ENCODE results near the gene RTN4RL1. TPM values are rescaled to one million over a fixed set of nuclear protein-coding genes. Genes with fewer than 3 reads are reported as not detected.

Gene RTN4RL1
- total RNA-seq, 3 donors from 2014 or later (not counting 1 experiment from before 2014, with no cell fraction given) = 0.15 to 0.23 TPM; not detected in 1

- no peaks in the 10 kb centered on the region for H3K9me3 Mint-ChIP-seq
- H3K4me1 Mint-ChIP-seq = peaks cover 10 to 27% of the 10 kb centered on the region in 2 donors
- no peak for ATAC-seq
- no peaks in the 10 kb centered on the region for H3K9me3 ChIP-seq (ENCODE audit: control insufficient read depth, insufficient read depth, low read length)
- peaks cover 31% of the 10 kb centered on the region for H3K36me3 ChIP-seq (ENCODE audit: control insufficient read depth, insufficient read depth, low read length)
- H3K27me3 Mint-ChIP-seq (ENCODE audit: low read depth in 2 of 2) = no peaks in the 10 kb centered on the region
- H3K27me3 ChIP-seq (ENCODE audit: control insufficient read depth, insufficient read depth, low read length) = no peaks in the 10 kb centered on the region
- H3K4me3 Mint-ChIP-seq = no peak overlapping the region
- no peak overlapping the region for H3K27ac Mint-ChIP-seq
- no peak for DNase-seq
- no peak overlapping the region for H3K27ac ChIP-seq (ENCODE audit: low read length)
- intact Hi-C loops (cut with micrococcal nuclease) = no loop called here
- 83% methylated on average over 6 of the region's 6 CpGs for WGBS (ENCODE audit: insufficient coverage)
- no peak overlapping the region for H3K4me3 ChIP-seq (ENCODE audit: low read length)
- no peak for TF ChIP-seq CTCF (IDR thresholded peaks at IDR 0.05)
- H3K4me1 ChIP-seq (ENCODE audit: control insufficient read depth, insufficient read depth, low read length) = peaks cover 45% of the 10 kb centered on the region
- H3K36me3 Mint-ChIP-seq = no peaks in the 10 kb centered on the region
Observed at GRCh38 chr17:2068031-2068518, 42.9 kb upstream of the RTN4RL1 start.

GRCh38 chr17:2067608-2068024 lies 42.5 kb upstream of the RTN4RL1 start:
- ATAC-seq = no peak
- intact Hi-C loops (cut with micrococcal nuclease) = no loop called here
- TF ChIP-seq CTCF (IDR thresholded peaks at IDR 0.05) = no peak
- H3K4me1 ChIP-seq (ENCODE audit: control insufficient read depth, insufficient read depth, low read length) = peaks cover 45% of the 10 kb centered on the region
- H3K9me3 Mint-ChIP-seq = no peaks in the 10 kb centered on the region
- H3K36me3 ChIP-seq (ENCODE audit: control insufficient read depth, insufficient read depth, low read length) = peaks cover 31% of the 10 kb centered on the region
- H3K27me3 Mint-ChIP-seq (ENCODE audit: low read depth in 2 of 2) = no peaks in the 10 kb centered on the region
- H3K27me3 ChIP-seq (ENCODE audit: control insufficient read depth, insufficient read depth, low read length) = no peaks in the 10 kb centered on the region
- no peak overlapping the region for H3K27ac Mint-ChIP-seq
- no peak for DNase-seq
- H3K4me3 Mint-ChIP-seq = no peak overlapping the region
- no peak overlapping the region for H3K27ac ChIP-seq (ENCODE audit: low read length)
- H3K36me3 Mint-ChIP-seq = no peaks in the 10 kb centered on the region
- no peaks in the 10 kb centered on the region for H3K9me3 ChIP-seq (ENCODE audit: control insufficient read depth, insufficient read depth, low read length)
- no peak overlapping the region for H3K4me3 ChIP-seq (ENCODE audit: low read length)
- peaks cover 10 to 31% of the 10 kb centered on the region in 2 donors for H3K4me1 Mint-ChIP-seq
- WGBS (ENCODE audit: insufficient coverage) = 36% methylated on average over 5 of the region's 5 CpGs

- Histone ChIP-seq H3K4me1 (ENCODE audit: control insufficient read depth, insufficient read depth, low read length) (peaks cover 45% of the 10 kb centered on the region), H3K27ac (ENCODE audit: low read length) (no peak overlapping the region), H3K36me3 (ENCODE audit: control insufficient read depth, insufficient read depth, low read length) (peaks cover 31% of the 10 kb centered on the region), H3K4me3 (ENCODE audit: low read length) (no peak overlapping the region), H3K27me3 (ENCODE audit: control insufficient read depth, insufficient read depth, low read length) (no peaks in the 10 kb centered on the region), H3K9me3 (ENCODE audit: control insufficient read depth, insufficient read depth, low read length) (no peaks in the 10 kb centered on the region)
- 96% methylated on average over 14 of the region's 14 CpGs for WGBS (ENCODE audit: insufficient coverage)
- H3K36me3 Mint-ChIP-seq = no peaks in the 10 kb centered on the region
- intact Hi-C loops (cut with micrococcal nuclease) = no loop called here
- no peak overlapping the region for H3K4me3 Mint-ChIP-seq
- no peak for DNase-seq
- H3K27me3 Mint-ChIP-seq (ENCODE audit: low read depth in 2 of 2) = no peaks in the 10 kb centered on the region
- TF ChIP-seq CTCF (IDR thresholded peaks at IDR 0.05) = no peak
- ATAC-seq = no peak
- no peak overlapping the region for H3K27ac Mint-ChIP-seq
- no peaks in the 10 kb centered on the region for H3K9me3 Mint-ChIP-seq
- peaks cover 10 to 34% of the 10 kb centered on the region in 2 donors for H3K4me1 Mint-ChIP-seq
Observed at GRCh38 chr17:2067048-2067561, 42.0 kb upstream of the RTN4RL1 start.

- Mint-ChIP-seq H3K27me3 (ENCODE audit: low read depth in 2 of 2) (no peaks in the 10 kb centered on the region), H3K36me3 (no peaks in the 10 kb centered on the region), H3K4me1 (peaks cover 8 to 34% of the 10 kb centered on the region in 2 donors), H3K4me3 (no peak overlapping the region), H3K9me3 (no peaks in the 10 kb centered on the region), H3K27ac (peak overlapping the region in 1 of 2 donors; percentile 85)
- Histone ChIP-seq H3K4me3 (ENCODE audit: low read length) (no peak overlapping the region), H3K4me1 (ENCODE audit: control insufficient read depth, insufficient read depth, low read length) (peaks cover 43% of the 10 kb centered on the region), H3K27me3 (ENCODE audit: control insufficient read depth, insufficient read depth, low read length) (no peaks in the 10 kb centered on the region), H3K9me3 (ENCODE audit: control insufficient read depth, insufficient read depth, low read length) (no peaks in the 10 kb centered on the region), H3K36me3 (ENCODE audit: control insufficient read depth, insufficient read depth, low read length) (peaks cover 32% of the 10 kb centered on the region), H3K27ac (ENCODE audit: low read length) (no peak overlapping the region)
- intact Hi-C loops (cut with micrococcal nuclease) = no loop called here
- TF ChIP-seq CTCF (IDR thresholded peaks at IDR 0.05) = no peak
- ATAC-seq (no peak), DNase-seq (no peak)
- 96% methylated on average over 8 of the region's 10 CpGs for WGBS (ENCODE audit: insufficient coverage)
Observed at GRCh38 chr17:2065949-2066400, 40.8 kb upstream of the RTN4RL1 start.

Data from natural killer cell (primary cell).